ENCODE data around the gene EXO5. TPM values are rescaled to one million over a fixed set of nuclear protein-coding genes. Genes with fewer than 3 reads are reported as not detected.

The EXO5 gene
- polyA plus RNA-seq, 1 experiment: 11.1 TPM

- CTCF ChIA-PET: no interaction called here
- no peak for TF ChIP-seq CTCF (IDR thresholded peaks at IDR 0.05; ENCODE audit: low read depth, low read length)
- Histone ChIP-seq H3K4me3 (ENCODE audit: low read depth, low read length) (no peak overlapping the region), H3K9me3 (ENCODE audit: control insufficient read depth, insufficient read depth, low read length) (peaks cover 3% of the 10 kb centered on the region; the same call in 1 of the 2 replicates), H3K27me3 (ENCODE audit: control insufficient read depth, insufficient read depth, low read length) (no peaks in the 10 kb centered on the region), H3K27ac (ENCODE audit: low read depth, low read length) (no peak overlapping the region)
- DNase-seq (ENCODE audit: low read depth, low spot score): no peak
- POLR2A ChIA-PET: no interaction called here
Measured at GRCh38 chr1:40562185-40562584, 53.6 kb downstream of the EXO5 start.

- no peak for TF ChIP-seq CTCF (IDR thresholded peaks at IDR 0.05; ENCODE audit: low read depth, low read length)
- CTCF ChIA-PET: interaction anchor here (0.6 kb wide), 1 partner anchor 11 kb away, joined by 3 read pairs; no protein-coding TSS in a partner anchor
Measured at GRCh38 chr1:40563266-40563665, 54.7 kb downstream of the EXO5 start.

DNA sequence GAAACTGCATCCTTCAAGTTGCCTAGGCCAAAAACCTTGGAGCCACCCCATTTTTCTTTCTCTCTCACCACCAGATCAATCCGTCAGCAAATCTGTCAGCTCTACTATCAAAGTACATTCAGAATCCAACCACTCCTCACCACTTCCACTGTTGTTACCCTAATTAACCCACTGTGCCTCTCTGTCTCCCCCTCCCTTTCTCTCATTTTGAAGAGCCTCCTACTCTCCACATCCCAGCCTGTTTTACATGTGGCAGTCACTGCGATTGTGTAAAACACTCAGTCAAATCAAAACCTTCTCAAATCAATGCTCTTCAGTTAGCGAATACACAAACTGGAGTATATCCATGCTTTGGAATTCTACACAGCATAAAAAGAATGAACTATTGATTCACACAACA is 55.9 kb downstream of the EXO5 start:
- no peak overlapping the region for H3K4me3 ChIP-seq (ENCODE audit: low read depth, low read length)
- no peak overlapping the region for H3K27ac ChIP-seq (ENCODE audit: low read depth, low read length)
- ChIA-PET CTCF (no interaction called here), POLR2A (no interaction called here)
- no peaks in the 10 kb centered on the region for H3K9me3 ChIP-seq (ENCODE audit: control insufficient read depth, insufficient read depth, low read length)
- no peak for DNase-seq (ENCODE audit: low read depth, low spot score)
- peaks cover 5% of the 10 kb centered on the region for H3K27me3 ChIP-seq (ENCODE audit: control insufficient read depth, insufficient read depth, low read length)
- no peak for TF ChIP-seq CTCF (IDR thresholded peaks at IDR 0.05; ENCODE audit: low read depth, low read length)

More at GRCh38 chr1:40563266-40563665, 54.7 kb downstream of the EXO5 start:
- H3K27ac ChIP-seq (ENCODE audit: low read depth, low read length): no peak overlapping the region
- H3K9me3 ChIP-seq (ENCODE audit: control insufficient read depth, insufficient read depth, low read length): peaks cover 3% of the 10 kb centered on the region; the same call in 1 of the 2 replicates
- no peak overlapping the region for H3K4me3 ChIP-seq (ENCODE audit: low read depth, low read length)
- no peak for DNase-seq (ENCODE audit: low read depth, low spot score)
- POLR2A ChIA-PET: no interaction called here
- no peaks in the 10 kb centered on the region for H3K27me3 ChIP-seq (ENCODE audit: control insufficient read depth, insufficient read depth, low read length)

DNA sequence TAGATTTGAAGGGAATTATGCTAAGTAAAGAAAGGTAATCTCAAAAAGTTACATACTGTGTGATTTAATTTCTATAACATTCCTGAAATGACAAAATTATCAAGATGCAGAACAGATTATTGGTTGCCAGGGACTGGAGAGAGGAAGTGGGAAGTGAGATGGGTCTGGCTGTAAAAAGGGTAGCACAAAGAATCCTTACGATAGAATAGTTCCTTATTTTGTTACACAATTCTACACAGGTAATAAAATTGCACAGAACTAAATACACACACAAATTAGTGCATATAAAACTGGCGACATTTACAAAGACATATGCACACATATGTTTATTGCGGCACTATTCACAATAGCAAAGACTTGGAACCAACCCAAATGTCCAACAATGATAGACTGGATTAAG is 56.3 kb downstream of the EXO5 start:
- POLR2A ChIA-PET: no interaction called here
- no peak for TF ChIP-seq CTCF (IDR thresholded peaks at IDR 0.05; ENCODE audit: low read depth, low read length)

More for the DNA sequence above, 56.3 kb downstream of the EXO5 start:
- H3K27me3 ChIP-seq (ENCODE audit: control insufficient read depth, insufficient read depth, low read length): peaks cover 5% of the 10 kb centered on the region
- CTCF ChIA-PET: no interaction called here
- no peak for DNase-seq (ENCODE audit: low read depth, low spot score)
- no peak overlapping the region for H3K27ac ChIP-seq (ENCODE audit: low read depth, low read length)
- H3K4me3 ChIP-seq (ENCODE audit: low read depth, low read length): no peak overlapping the region
- H3K9me3 ChIP-seq (ENCODE audit: control insufficient read depth, insufficient read depth, low read length): no peaks in the 10 kb centered on the region

Small RNAs within 50 kb of the gene (small RNA-seq; reads per million reads assigned to genes)
- gene AL356379.1 (ENCODE audit: insufficient read length, low read depth): not detected

Other genes with a start within 250 kb of the EXO5 start
- gene COL9A2, start 191.5 kb upstream of the EXO5 start, polyA plus RNA-seq (2011; rRNA removed): 1.1 and 1.7 TPM in 2 replicates
- gene SMAP2, start 135.0 kb upstream of the EXO5 start, polyA plus RNA-seq (2011; rRNA removed): 22.5 and 24.4 TPM in 2 replicates
- gene ZFP69B, start 58.3 kb upstream of the EXO5 start, polyA plus RNA-seq (2011; rRNA removed): 4.4 and 5.9 TPM in 2 replicates
- 1.8 and 3.1 TPM in 2 replicates for gene ZFP69, start 31.5 kb upstream of the EXO5 start, polyA plus RNA-seq (2011; rRNA removed)
- gene ZNF684, start 22.9 kb downstream of the EXO5 start, polyA plus RNA-seq (2011; rRNA removed): 2.3 and 3.2 TPM in 2 replicates
- gene RIMS3, start 156.9 kb downstream of the EXO5 start, polyA plus RNA-seq (2011; rRNA removed): 0.33 and 0.36 TPM in 2 replicates
- 37.9 and 39.9 TPM in 2 replicates for gene NFYC, start 182.9 kb downstream of the EXO5 start, polyA plus RNA-seq (2011; rRNA removed)